HL-60 (cell line): ENCODE data around the gene OSBPL6.

Experiments used
- CTCF ChIP-seq: IDR thresholded peaks from one replicate; pipeline ENCODE4 v1.5.1; 2011; ENCODE audit warnings: low read length, control low read depth, inconsistent platforms; ENCODE audit not compliant: insufficient read depth
- POLR2AphosphoS5 ChIP-seq: IDR thresholded peaks from 2 replicates; pipeline ENCODE4 v1.6.1; 2012; ENCODE audit warnings: low read depth
- SPI1 ChIP-seq: IDR thresholded peaks from 2 replicates; pipeline ENCODE4 v1.6.1; 2012; ENCODE audit warnings: low read depth, mild to moderate bottlenecking, borderline replicate concordance

- TF ChIP-seq CTCF (no peak), POLR2AphosphoS5 (no peak), SPI1 (no peak)
These were observed 254.8 kb downstream of the OSBPL6 start for GRCh38 chr2:178448968-178449661.
